WTC11 (cell line): ENCODE measurements around the gene CA5A. TPM values are rescaled to one million over a fixed set of nuclear protein-coding genes. Genes with fewer than 3 reads are reported as not detected.
A peak's percentile ranks its signal among the peaks of the same experiment; 100 is the strongest.
"Not testable (repeated sequence)": the region's sequence is repeated elsewhere in the genome, so short reads cannot be mapped to it uniquely, and the experiment has no call there.

Experiments used
- ATAC-seq: fragments of 200-7000 bp; cut with Tn5 transposase; 2 replicates; pipeline ENCODE4 v1.10.0; 2021; ENCODE audit warnings: mild to moderate bottlenecking, moderate library complexity
- CTCF ChIA-PET: fragments of 300-600 bp; sonication (Branson Sonifier 250); formaldehyde crosslinking; loops from one replicate; lab custom pipeline; 2021; ENCODE audit warnings: antibody characterized with exemption; lab: Charles Lee
- POLR2A ChIA-PET: fragments of 350-600 bp; sonication (Branson Sonifier 250); formaldehyde crosslinking; loops from one replicate; lab custom pipeline; 2021; ENCODE audit warnings: antibody characterized with exemption; lab: Charles Lee
- DNase-seq: peaks from one replicate; pipeline ENCODE4 v3.0.0; 2021; ENCODE audit warnings: low spot score
- H3K27ac Mint-ChIP-seq: 2 replicates; pipeline ENCODE4 v1.8.0; 2021; ENCODE audit warnings: mixed read lengths
- H3K27me3 Mint-ChIP-seq: 2 replicates; pipeline ENCODE4 v1.8.0; 2021; ENCODE audit warnings: low read depth, mild to moderate bottlenecking, moderate library complexity, mixed read lengths
- H3K36me3 Mint-ChIP-seq: 2 replicates; pipeline ENCODE4 v1.8.0; 2021; ENCODE audit warnings: mixed read lengths
- H3K4me1 Mint-ChIP-seq: 2 replicates; pipeline ENCODE4 v1.8.0; 2022; ENCODE audit warnings: mixed read lengths
- H3K4me3 Mint-ChIP-seq: 2 replicates; pipeline ENCODE4 v1.8.0; 2021; ENCODE audit warnings: mild to moderate bottlenecking, moderate library complexity, mixed read lengths
- H3K9me3 Mint-ChIP-seq: 2 replicates; pipeline ENCODE4 v1.8.0; 2021; ENCODE audit warnings: mixed read lengths
- CREB1 ChIP-seq: sonication (generic); formaldehyde crosslinking; IDR thresholded peaks from 2 replicates; pipeline ENCODE4 v1.8.0; 2023; ENCODE audit warnings: mild to moderate bottlenecking, missing genetic modification reagents
- NR1H2 ChIP-seq: sonication (generic); formaldehyde crosslinking; IDR thresholded peaks from 2 replicates; pipeline ENCODE4 v1.9.0; 2021; ENCODE audit warnings: mild to moderate bottlenecking, moderate library complexity, missing genetic modification reagents
- total RNA-seq: library from RNA; stranded (reverse); gene quantifications from 3 replicates; pipeline ENCODE4 v1.2.3, GENCODE V29; 2021
- TF ChIP-seq, protein P1 (sequence below): sonication (generic); formaldehyde crosslinking; IDR thresholded peaks from 2 replicates; pipeline ENCODE4 v1.8.1; 2022; ENCODE audit warnings: missing genetic modification reagents, borderline replicate concordance
- TF ChIP-seq, protein P2 (sequence below): sonication (generic); formaldehyde crosslinking; IDR thresholded peaks from 2 replicates; pipeline ENCODE4 v1.8.1; 2022; ENCODE audit warnings: mild to moderate bottlenecking, missing genetic modification reagents, moderate library complexity, borderline replicate concordance

Gene CA5A
- total RNA-seq, 1 experiment from 2014 or later: not detected

DNA sequence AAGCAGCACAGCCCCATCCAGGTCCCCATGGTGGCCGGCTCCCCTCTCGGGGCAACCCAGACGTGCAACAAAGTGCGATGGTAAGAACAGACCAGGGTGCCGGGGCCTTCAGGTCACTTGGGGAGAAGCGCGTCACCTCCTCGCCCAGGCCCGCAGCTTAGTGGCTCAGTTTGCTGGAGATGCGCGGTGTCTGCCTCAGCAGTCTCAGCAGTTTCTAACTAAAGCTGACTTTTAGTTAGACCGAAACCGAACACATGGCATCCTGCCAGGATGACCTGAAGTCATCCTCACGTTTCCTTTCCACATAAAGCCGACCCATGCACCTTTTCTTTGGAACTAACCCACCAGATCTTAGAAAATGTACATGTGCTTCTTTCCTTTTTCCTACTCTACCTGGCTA lies 47.9 kb upstream of the CA5A start:
- H3K36me3 Mint-ChIP-seq: peaks cover 31% of the 10 kb centered on the region
- H3K27me3 Mint-ChIP-seq, POLR2A ChIA-PET, ATAC-seq, H3K4me3 Mint-ChIP-seq, DNase-seq, H3K9me3 Mint-ChIP-seq: not testable (repeated sequence)
- H3K4me1 Mint-ChIP-seq: peaks cover 14% of the 10 kb centered on the region
- peak overlapping the region; percentile 5; the same call in 1 of the 2 replicates for H3K27ac Mint-ChIP-seq
- CTCF ChIA-PET: interaction anchor here (2.2 kb wide), 1 partner anchor 25 kb away, joined by 5 read pairs; no protein-coding TSS in a partner anchor

DNA sequence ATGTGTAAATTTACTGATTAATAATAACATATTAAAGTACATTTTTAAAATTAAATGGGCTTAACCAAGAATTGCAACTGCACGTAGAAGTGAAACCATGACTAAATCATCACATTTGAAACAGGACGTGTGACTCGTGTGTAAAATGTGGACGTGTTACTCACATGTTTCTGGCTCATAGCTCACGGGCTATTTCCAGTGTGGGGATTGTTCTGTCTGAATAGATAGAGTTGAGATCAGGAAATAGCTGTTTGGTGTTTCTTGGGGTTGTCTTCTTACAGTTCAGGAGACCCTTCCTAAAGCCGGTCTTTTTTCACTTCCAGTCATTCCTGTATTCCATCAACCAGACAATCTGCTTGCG lies 47.4 kb upstream of the CA5A start:
- ATAC-seq, H3K27me3 Mint-ChIP-seq, H3K27ac Mint-ChIP-seq, DNase-seq, H3K4me1 Mint-ChIP-seq, H3K9me3 Mint-ChIP-seq, POLR2A ChIA-PET, H3K4me3 Mint-ChIP-seq: not testable (repeated sequence)
- H3K36me3 Mint-ChIP-seq: peaks cover 31% of the 10 kb centered on the region
- CTCF ChIA-PET: interaction anchor here (1.2 to 2.2 kb wide), 2 partner anchors 26 to 27 kb away, joined by 3 to 5 read pairs; no protein-coding TSS in a partner anchor

DNA sequence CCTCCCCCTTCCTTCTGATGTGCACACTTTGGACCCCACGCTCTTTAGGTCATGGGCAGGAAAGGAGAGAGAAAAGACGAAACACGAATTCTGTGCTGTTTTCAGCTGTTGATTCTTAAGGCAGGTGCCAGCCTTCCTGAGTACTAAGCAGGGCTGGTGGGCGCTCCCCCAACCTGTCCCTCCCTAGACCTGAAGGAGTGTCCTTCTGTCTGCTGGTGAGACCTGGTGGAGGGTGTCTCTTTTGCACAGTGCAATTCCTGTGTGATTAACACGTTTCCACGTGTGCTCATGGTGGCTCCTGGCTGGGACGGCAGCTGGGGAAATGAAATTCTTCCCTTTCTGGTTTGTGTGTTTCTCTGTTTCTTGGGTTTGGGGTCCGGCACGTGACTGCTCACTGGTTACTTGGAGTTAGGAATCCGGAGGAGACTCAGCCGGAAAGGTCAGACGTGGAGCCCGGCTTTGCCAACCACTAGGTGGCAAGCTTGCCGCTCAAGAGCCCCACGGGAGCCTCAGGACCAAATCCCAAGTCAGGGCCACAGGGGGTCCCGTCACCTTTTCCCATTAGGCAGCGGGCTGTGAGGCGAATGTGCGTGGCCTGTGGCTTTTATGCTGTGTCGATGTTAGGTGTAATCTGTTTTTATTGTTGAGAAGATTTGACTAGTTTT lies 46.9 kb upstream of the CA5A start:
- H3K36me3 Mint-ChIP-seq: peaks cover 33% of the 10 kb centered on the region
- H3K27me3 Mint-ChIP-seq, H3K4me3 Mint-ChIP-seq, H3K9me3 Mint-ChIP-seq, DNase-seq, POLR2A ChIA-PET, H3K4me1 Mint-ChIP-seq: not testable (repeated sequence)
- peak; percentile 95 for ATAC-seq
- peak overlapping the region; percentile 30; the same call in 1 of the 2 replicates for H3K27ac Mint-ChIP-seq
- CTCF ChIA-PET: interaction anchor here (1.2 to 2.2 kb wide), 2 partner anchors 26 to 27 kb away, joined by 3 to 5 read pairs; no protein-coding TSS in a partner anchor

DNA sequence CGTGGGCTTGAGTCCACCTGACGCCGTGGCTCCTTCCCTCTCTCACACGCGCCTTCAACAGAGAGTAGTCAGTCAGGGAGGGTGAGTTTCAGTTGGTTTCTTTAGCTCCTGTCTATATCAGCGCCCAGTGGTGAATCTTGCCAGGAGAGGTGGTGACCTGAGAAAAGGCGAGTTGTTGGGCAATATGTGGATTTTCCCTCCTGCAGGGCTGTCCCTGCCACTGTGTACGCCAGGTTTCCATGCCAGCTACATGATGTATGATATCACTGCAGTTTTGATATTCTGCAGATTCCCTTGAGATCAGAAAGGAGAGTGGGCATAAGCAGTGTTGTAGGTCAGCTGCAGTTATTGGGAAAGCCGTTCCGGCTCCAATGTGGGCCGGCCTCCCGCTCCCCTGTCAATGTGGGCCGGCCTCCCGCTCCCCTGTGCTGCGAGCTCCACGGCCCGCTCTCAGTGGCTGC lies 46.3 kb upstream of the CA5A start:
- Mint-ChIP-seq H3K27ac (peak overlapping the region; percentile 30; the same call in 1 of the 2 replicates), H3K9me3 (no peaks in the 10 kb centered on the region), H3K4me1 (peaks cover 5% of the 10 kb centered on the region; the same call in 1 of the 2 replicates), H3K4me3 (no peak overlapping the region), H3K27me3 (no peaks in the 10 kb centered on the region), H3K36me3 (peaks cover 32% of the 10 kb centered on the region)
- DNase-seq (no peak), ATAC-seq (peak; percentile 38)
- TF ChIP-seq, protein P1, sequence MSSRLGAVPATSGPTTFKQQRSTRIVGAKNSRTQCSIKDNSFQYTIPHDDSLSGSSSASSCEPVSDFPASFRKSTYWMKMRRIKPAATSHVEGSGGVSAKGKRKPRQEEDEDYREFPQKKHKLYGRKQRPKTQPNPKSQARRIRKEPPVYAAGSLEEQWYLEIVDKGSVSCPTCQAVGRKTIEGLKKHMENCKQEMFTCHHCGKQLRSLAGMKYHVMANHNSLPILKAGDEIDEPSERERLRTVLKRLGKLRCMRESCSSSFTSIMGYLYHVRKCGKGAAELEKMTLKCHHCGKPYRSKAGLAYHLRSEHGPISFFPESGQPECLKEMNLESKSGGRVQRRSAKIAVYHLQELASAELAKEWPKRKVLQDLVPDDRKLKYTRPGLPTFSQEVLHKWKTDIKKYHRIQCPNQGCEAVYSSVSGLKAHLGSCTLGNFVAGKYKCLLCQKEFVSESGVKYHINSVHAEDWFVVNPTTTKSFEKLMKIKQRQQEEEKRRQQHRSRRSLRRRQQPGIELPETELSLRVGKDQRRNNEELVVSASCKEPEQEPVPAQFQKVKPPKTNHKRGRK: no peak
- TF ChIP-seq CREB1 (CRISPR knock-in tag) (no peak), NR1H2 (no peak)
- TF ChIP-seq, protein P2, sequence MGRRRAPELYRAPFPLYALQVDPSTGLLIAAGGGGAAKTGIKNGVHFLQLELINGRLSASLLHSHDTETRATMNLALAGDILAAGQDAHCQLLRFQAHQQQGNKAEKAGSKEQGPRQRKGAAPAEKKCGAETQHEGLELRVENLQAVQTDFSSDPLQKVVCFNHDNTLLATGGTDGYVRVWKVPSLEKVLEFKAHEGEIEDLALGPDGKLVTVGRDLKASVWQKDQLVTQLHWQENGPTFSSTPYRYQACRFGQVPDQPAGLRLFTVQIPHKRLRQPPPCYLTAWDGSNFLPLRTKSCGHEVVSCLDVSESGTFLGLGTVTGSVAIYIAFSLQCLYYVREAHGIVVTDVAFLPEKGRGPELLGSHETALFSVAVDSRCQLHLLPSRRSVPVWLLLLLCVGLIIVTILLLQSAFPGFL (CRISPR knock-in tag): no peak
- ChIA-PET CTCF (interaction anchor here (1.2 to 2.2 kb wide), 2 partner anchors 26 to 27 kb away, joined by 3 to 5 read pairs; no protein-coding TSS in a partner anchor), POLR2A (no interaction called here)

DNA sequence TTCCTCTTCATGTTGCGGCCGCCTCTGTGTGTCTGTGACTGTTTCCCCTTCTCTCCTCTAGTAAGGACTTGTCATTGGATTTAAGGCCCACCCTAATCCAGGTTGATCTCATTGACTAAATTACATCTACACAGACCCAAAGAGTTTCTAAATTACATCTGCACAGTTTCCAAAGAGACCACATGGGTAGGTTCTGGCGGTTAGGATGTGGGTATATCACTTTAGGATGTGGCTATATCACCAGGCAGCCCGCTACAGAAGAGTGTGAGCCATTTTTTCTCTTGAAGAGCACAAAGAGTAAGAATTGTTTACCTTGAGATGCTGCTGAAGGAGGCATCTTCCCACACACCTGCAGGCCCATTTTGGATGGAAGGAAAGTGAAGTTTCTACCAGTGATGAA lies 45.0 kb upstream of the CA5A start:
- peaks cover 34% of the 10 kb centered on the region for H3K36me3 Mint-ChIP-seq
- DNase-seq, H3K4me1 Mint-ChIP-seq, H3K4me3 Mint-ChIP-seq, H3K27me3 Mint-ChIP-seq, H3K9me3 Mint-ChIP-seq, ATAC-seq, CTCF ChIA-PET, POLR2A ChIA-PET, H3K27ac Mint-ChIP-seq: not testable (repeated sequence)

DNA sequence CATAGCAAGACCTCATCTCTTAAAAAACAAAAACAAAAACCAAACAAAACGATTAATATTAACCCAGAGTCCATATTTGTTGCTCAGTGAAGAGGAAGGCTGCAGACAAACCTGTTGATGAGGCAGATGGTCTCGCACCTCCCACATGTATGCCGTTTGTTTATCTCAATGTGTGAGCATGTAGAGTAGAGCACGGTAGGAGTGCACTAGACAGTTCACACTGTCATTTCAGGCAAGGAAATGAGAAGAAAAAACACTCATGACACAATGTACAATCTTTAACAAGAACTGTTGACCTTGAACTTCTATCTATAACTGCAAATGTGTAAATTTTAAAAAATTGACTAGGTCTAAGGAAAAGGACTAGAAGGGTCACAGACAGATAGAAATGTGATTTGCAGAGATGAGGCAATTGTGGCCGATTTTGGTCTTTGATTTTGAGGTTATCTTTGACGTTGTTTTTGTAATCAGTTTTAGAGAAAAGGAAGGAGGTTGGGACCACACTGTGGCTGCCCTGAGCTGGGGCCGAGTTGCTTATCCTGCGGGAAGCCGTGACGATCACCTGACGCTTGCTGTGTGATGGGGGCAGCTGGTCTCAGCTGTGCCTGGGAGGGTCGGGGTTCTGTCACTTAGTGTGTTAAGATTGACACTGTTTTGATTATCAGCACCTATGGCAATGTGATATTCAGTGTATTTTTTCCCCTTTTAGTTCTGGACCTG lies 43.7 kb upstream of the CA5A start:
- CTCF ChIA-PET, H3K4me3 Mint-ChIP-seq, H3K4me1 Mint-ChIP-seq, ATAC-seq, DNase-seq, H3K27me3 Mint-ChIP-seq, POLR2A ChIA-PET, H3K9me3 Mint-ChIP-seq: not testable (repeated sequence)
- 0 out of 2 replicates have a peak overlapping the region, but pooled peaks have one; percentile 4 for H3K27ac Mint-ChIP-seq
- H3K36me3 Mint-ChIP-seq: peaks cover 25% of the 10 kb centered on the region
